ENCODE data around the gene UAP1L1.
"Not testable (repeated sequence)": the region's sequence is repeated elsewhere in the genome, so short reads cannot be mapped to it uniquely, and the experiment has no call there.

The UAP1L1 gene

GRCh38 chr9:137057545-137057944, 19.8 kb upstream of the UAP1L1 start:
- no peak for DNase-seq

GRCh38 chr9:137058521-137059234, 18.6 kb upstream of the UAP1L1 start:
- no peak for DNase-seq

- DNase-seq = no peak
These were observed 14.9 kb upstream of the UAP1L1 start for GRCh38 chr9:137062384-137062783.

GRCh38 chr9:137062798-137063197, 14.5 kb upstream of the UAP1L1 start:
- DNase-seq = not testable (repeated sequence)

GRCh38 chr9:137063311-137064026, 13.8 kb upstream of the UAP1L1 start:
- no peak for DNase-seq

GRCh38 chr9:137064027-137064879, 13.1 kb upstream of the UAP1L1 start:
- DNase-seq = peak in 5 of 6 experiments; percentile 22 to 50 (median 30)

- no peak for DNase-seq
These were observed 12.5 kb upstream of the UAP1L1 start for GRCh38 chr9:137064880-137065164.

- DNase-seq = no peak
These were observed 11.9 kb upstream of the UAP1L1 start for GRCh38 chr9:137065336-137065967.

- no peak for DNase-seq
These were observed 11.0 kb upstream of the UAP1L1 start for GRCh38 chr9:137066096-137066861.

- peak; percentile 74 to 89 (median 80) for DNase-seq
These were observed 9.3 kb upstream of the UAP1L1 start for GRCh38 chr9:137067860-137068538.

GRCh38 chr9:137068539-137069507, 8.5 kb upstream of the UAP1L1 start:
- DNase-seq = no peak

- DNase-seq = no peak
These were observed 7.7 kb upstream of the UAP1L1 start for GRCh38 chr9:137069508-137070091.

- peak; percentile 70 to 92 (median 82) for DNase-seq
These were observed 7.0 kb upstream of the UAP1L1 start, which contains the start of gene SAPCD2 for GRCh38 chr9:137070201-137070905. Gene SAPCD2, minus strand, starts transcription at chr9:137070557. Its CDS starts 97 bp downstream, at chr9:137070460.

- no peak for DNase-seq
These were observed 6.4 kb upstream of the UAP1L1 start for GRCh38 chr9:137070906-137071275.

GRCh38 chr9:137071282-137071681, 6.0 kb upstream of the UAP1L1 start:
- DNase-seq = no peak

- DNase-seq = no peak
These were observed 3.3 kb upstream of the UAP1L1 start for GRCh38 chr9:137073992-137074399.

- no peak for DNase-seq
These were observed 2.6 kb upstream of the UAP1L1 start for GRCh38 chr9:137074657-137075274.

GRCh38 chr9:137075275-137075775, 2.0 kb upstream of the UAP1L1 start:
- DNase-seq = no peak

GRCh38 chr9:137076636-137077009, 694 bp upstream of the UAP1L1 start:
- no peak for DNase-seq

Measured in stimulated activated naive CD4-positive, alpha-beta T cell (primary cell).